DND-41 (cell line): ENCODE data around the gene BIRC5.

Experiments used
- ATAC-seq: fragments of 200-7000 bp; cut with Tn5 transposase; 3 replicates; pipeline ENCODE4 v1.9.1; 2021; ENCODE audit warnings: low read depth; ENCODE audit not compliant: insufficient read depth
- DNase-seq: peaks from one replicate; pipeline ENCODE4 v3.0.0-alpha.2; 2020
- H2AFZ ChIP-seq: 2 replicates; pipeline ENCODE4 v1.6.0; 2012; ENCODE audit warnings: low read depth, low read length
- H3K27ac ChIP-seq: 2 replicates; pipeline ENCODE4 v1.5.1; 2012; ENCODE audit warnings: low read length, inconsistent platforms
- H3K27me3 ChIP-seq: fragments of 200-600 bp; sonication (generic); 2 replicates; pipeline ENCODE4 v1.6.0; 2012; ENCODE audit warnings: low read length, mild to moderate bottlenecking, inconsistent platforms; ENCODE audit not compliant: insufficient read depth, poor library complexity
- H3K36me3 ChIP-seq: 2 replicates; pipeline ENCODE4 v1.5.1; 2012; ENCODE audit warnings: low read length, inconsistent platforms; ENCODE audit not compliant: insufficient read depth
- H3K4me1 ChIP-seq: 2 replicates; pipeline ENCODE4 v1.5.1; 2012; ENCODE audit warnings: mild to moderate bottlenecking, low read length; ENCODE audit not compliant: insufficient read depth
- H3K4me2 ChIP-seq: 2 replicates; pipeline ENCODE4 v1.6.0; 2012; ENCODE audit warnings: mild to moderate bottlenecking, moderate library complexity, low read length, inconsistent platforms; ENCODE audit not compliant: insufficient read depth
- H3K4me3 ChIP-seq, 2 experiments: fragments of 200-600 bp in 1 of 2; shearing (Covaris generic) in 1 of 2; 2 replicates each; pipeline ENCODE4 v1.5.1; 2012 to 2016; ENCODE audit warnings: inconsistent platforms in 2 of 2, low read length in 2 of 2, mild to moderate bottlenecking in 2 of 2, low read depth in 1 of 2, moderate library complexity in 1 of 2
- H3K79me2 ChIP-seq: 2 replicates; pipeline ENCODE4 v1.6.0; 2012; ENCODE audit warnings: low read length, inconsistent platforms; ENCODE audit not compliant: insufficient read depth
- H3K9ac ChIP-seq: 2 replicates; pipeline ENCODE4 v1.6.0; 2012; ENCODE audit warnings: low read depth, mild to moderate bottlenecking, inconsistent platforms, low read length, moderate library complexity
- H3K9me3 ChIP-seq: 2 replicates; pipeline ENCODE4 v1.5.1; 2012; ENCODE audit warnings: low read length, moderate library complexity, mild to moderate bottlenecking, inconsistent platforms; ENCODE audit not compliant: insufficient read depth, severe bottlenecking
- H4K20me1 ChIP-seq: 2 replicates; pipeline ENCODE4 v1.6.0; 2012; ENCODE audit warnings: low read length; ENCODE audit not compliant: insufficient read depth
- CTCF ChIP-seq: IDR thresholded peaks from 2 replicates; pipeline ENCODE4 v1.5.1; 2012; ENCODE audit warnings: borderline replicate concordance, low read length, moderate library complexity, mild to moderate bottlenecking; ENCODE audit not compliant: poor library complexity, severe bottlenecking; ENCODE audit errors: extremely low read depth
- EZH2 ChIP-seq: IDR thresholded peaks from 3 replicates; pipeline ENCODE4 v1.6.1; 2012; ENCODE audit warnings: borderline replicate concordance, low read depth, mild to moderate bottlenecking, moderate library complexity, low read length, inconsistent platforms; ENCODE audit not compliant: severe bottlenecking

The BIRC5 gene

DNA sequence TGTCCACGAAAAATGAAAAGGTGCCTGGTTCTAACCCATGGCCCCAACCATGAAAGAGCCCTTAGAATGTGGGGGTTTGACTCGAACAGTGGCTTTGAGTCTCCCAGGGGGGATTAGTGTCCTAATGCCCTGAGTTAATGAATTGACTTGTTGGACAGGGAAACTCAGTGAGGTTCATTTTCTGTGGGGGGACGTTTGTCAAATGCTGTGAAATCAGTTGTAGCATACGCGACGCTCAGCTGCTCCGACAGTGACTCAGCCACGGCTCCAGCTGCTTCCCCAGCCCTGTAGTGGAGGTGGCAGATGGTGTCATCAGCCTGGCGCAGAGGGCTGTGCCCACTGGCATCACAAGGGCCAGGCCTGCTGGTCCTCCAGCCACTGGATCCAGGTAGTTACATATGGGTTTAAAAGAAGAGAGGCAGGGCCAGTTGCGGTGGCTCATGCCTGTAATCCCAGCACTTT is 13.4 kb downstream of the BIRC5 start:
- Histone ChIP-seq H3K9me3 (no peaks in the 10 kb centered on the region), H4K20me1 (no peaks in the 10 kb centered on the region; the same call in 1 of the 2 replicates), H3K4me1 (no peaks in the 10 kb centered on the region), H3K27ac (no peak overlapping the region), H3K36me3 (peaks cover 26% of the 10 kb centered on the region), H3K79me2 (no peaks in the 10 kb centered on the region), H3K27me3 (no peaks in the 10 kb centered on the region), H3K4me2 (no peak overlapping the region), H3K4me3 (no peak overlapping the region), H3K9ac (no peak overlapping the region), H2AFZ (no peak overlapping the region)
- ATAC-seq (no peak), DNase-seq (no peak)
- TF ChIP-seq EZH2 (no peak), CTCF (no peak)

DNA sequence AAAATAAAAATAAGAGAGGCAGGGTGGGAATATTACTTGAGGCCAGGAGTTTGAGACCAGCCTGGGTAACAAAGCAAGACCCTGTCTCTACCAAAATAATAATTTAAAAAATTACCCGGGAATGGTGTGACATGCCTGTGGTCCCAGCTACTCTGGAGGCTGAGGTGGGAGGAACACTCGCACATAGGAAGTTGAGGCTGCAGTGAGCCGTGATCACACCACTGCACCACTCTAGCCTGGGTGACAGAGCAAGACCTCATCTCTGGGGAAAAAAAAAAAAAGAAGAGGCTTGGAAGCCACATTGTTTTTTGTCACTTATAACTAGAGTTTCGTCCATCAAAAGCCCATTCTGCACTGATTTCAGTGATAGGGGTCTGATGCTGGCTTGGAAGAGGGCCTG is 14.1 kb downstream of the BIRC5 start:
- no peak for TF ChIP-seq CTCF
- no peak for TF ChIP-seq EZH2
- Histone ChIP-seq H3K9ac (no peak overlapping the region), H3K36me3 (peaks cover 19% of the 10 kb centered on the region), H3K9me3 (no peaks in the 10 kb centered on the region), H3K27me3 (no peaks in the 10 kb centered on the region), H3K4me1 (no peaks in the 10 kb centered on the region), H3K79me2 (no peaks in the 10 kb centered on the region), H2AFZ (no peak overlapping the region), H3K4me2 (no peak overlapping the region), H4K20me1 (no peaks in the 10 kb centered on the region), H3K27ac (no peak overlapping the region), H3K4me3 (no peak overlapping the region)
- DNase-seq, result no peak
- no peak for ATAC-seq

GRCh38 chr17:78230252-78230962 is 16.4 kb downstream of the BIRC5 start:
- Histone ChIP-seq H2AFZ (no peak overlapping the region), H3K4me2 (no peak overlapping the region), H3K4me1 (no peaks in the 10 kb centered on the region), H3K4me3 (no peak overlapping the region), H3K9ac (no peak overlapping the region), H4K20me1 (no peaks in the 10 kb centered on the region), H3K79me2 (no peaks in the 10 kb centered on the region), H3K36me3 (no peaks in the 10 kb centered on the region), H3K27ac (no peak overlapping the region), H3K9me3 (no peaks in the 10 kb centered on the region), H3K27me3 (no peaks in the 10 kb centered on the region)
- ATAC-seq (no peak), DNase-seq (no peak)
- TF ChIP-seq CTCF (no peak), EZH2 (no peak)
